ENCODE measurements around the gene HPRT1.

The HPRT1 gene

GRCh38 chrX:134476284-134476683 is 16.3 kb downstream of the HPRT1 start:
- DNase-seq (ENCODE audit: low read depth), result no peak

GRCh38 chrX:134478374-134478773 is 18.4 kb downstream of the HPRT1 start:
- no peak for DNase-seq (ENCODE audit: low read depth)

GRCh38 chrX:134480061-134480460 is 20.1 kb downstream of the HPRT1 start:
- no peak for DNase-seq (ENCODE audit: low read depth)

- DNase-seq (ENCODE audit: low read depth), result no peak
Measured at GRCh38 chrX:134481339-134481738, 21.4 kb downstream of the HPRT1 start.

GRCh38 chrX:134482371-134482770 is 22.4 kb downstream of the HPRT1 start:
- no peak for DNase-seq (ENCODE audit: low read depth)

GRCh38 chrX:134484039-134484438 is 24.1 kb downstream of the HPRT1 start:
- DNase-seq (ENCODE audit: low read depth), result no peak

- DNase-seq (ENCODE audit: low read depth), result no peak
Measured at GRCh38 chrX:134501941-134502340, 42.0 kb downstream of the HPRT1 start.

GRCh38 chrX:134502686-134503085 is 42.7 kb downstream of the HPRT1 start:
- DNase-seq (ENCODE audit: low read depth), result no peak

GRCh38 chrX:134512566-134512965 is 52.6 kb downstream of the HPRT1 start:
- peak; percentile 25 for DNase-seq (ENCODE audit: low read depth)

- DNase-seq (ENCODE audit: low read depth), result no peak
Measured at GRCh38 chrX:134513091-134513490, 53.1 kb downstream of the HPRT1 start.

- DNase-seq (ENCODE audit: low read depth), result peak; percentile 55
Measured at GRCh38 chrX:134520860-134521390, 61.0 kb downstream of the HPRT1 start.

- no peak for DNase-seq (ENCODE audit: low read depth)
Measured at GRCh38 chrX:134524181-134524580, 64.2 kb downstream of the HPRT1 start.

GRCh38 chrX:134525086-134525792 is 65.3 kb downstream of the HPRT1 start:
- no peak for DNase-seq (ENCODE audit: low read depth)

- no peak for DNase-seq (ENCODE audit: low read depth)
Measured at GRCh38 chrX:134526399-134526798, 66.4 kb downstream of the HPRT1 start.

- no peak for DNase-seq (ENCODE audit: low read depth)
Measured at GRCh38 chrX:134528960-134529359, 69.0 kb downstream of the HPRT1 start.

GRCh38 chrX:134529481-134529880 is 69.5 kb downstream of the HPRT1 start:
- no peak for DNase-seq (ENCODE audit: low read depth)

GRCh38 chrX:134530845-134531244 is 70.9 kb downstream of the HPRT1 start:
- no peak for DNase-seq (ENCODE audit: low read depth)

- no peak for DNase-seq (ENCODE audit: low read depth)
Measured at GRCh38 chrX:134533352-134533751, 73.4 kb downstream of the HPRT1 start.

GRCh38 chrX:134533952-134534351 is 74.0 kb downstream of the HPRT1 start:
- DNase-seq (ENCODE audit: low read depth), result no peak

GRCh38 chrX:134537179-134537955 is 77.4 kb downstream of the HPRT1 start:
- DNase-seq (ENCODE audit: low read depth), result peak; percentile 69

- DNase-seq (ENCODE audit: low read depth), result no peak
Measured at GRCh38 chrX:134538316-134538715, 78.4 kb downstream of the HPRT1 start.

GRCh38 chrX:134541906-134542305 is 81.9 kb downstream of the HPRT1 start:
- DNase-seq (ENCODE audit: low read depth), result no peak

- DNase-seq (ENCODE audit: low read depth), result no peak
Measured at GRCh38 chrX:134542485-134542884, 82.5 kb downstream of the HPRT1 start.

Data from GM04504 (cell line).